Transverse colon (tissue), 4 donors: ENCODE data around the gene PPP1R9B.

Experiments used
- EP300 ChIP-seq: sonication (generic); formaldehyde crosslinking; IDR thresholded peaks from one replicate; pipeline ENCODE4 v1.6.1; 2017; ENCODE audit warnings: antibody characterized with exemption, low read depth
- POLR2A ChIP-seq: fragments of 450-650 bp; IDR thresholded peaks from one replicate; pipeline ENCODE4 v1.6.1; 2016; ENCODE audit warnings: antibody characterized with exemption, mild to moderate bottlenecking, moderate library complexity
- POLR2AphosphoS5 ChIP-seq, 3 donors: sonication (generic); formaldehyde crosslinking; IDR thresholded peaks; one replicate each; pipeline ENCODE4 v1.6.1; 2016; ENCODE audit warnings: antibody characterized with exemption in 3 of 3
- TF ChIP-seq, protein P1 (sequence below), 5 experiments: fragments of 200-600 bp in 3 of 5; fragments of 450-650 bp in 2 of 5; sonication (generic) in 3 of 5; IDR thresholded peaks; 1 replicate in 2 of 5; 2 replicates in 3 of 5; pipeline ENCODE4 v1.5.1; 2016 to 2017; ENCODE audit warnings: antibody characterized with exemption in 5 of 5, inconsistent platforms in 3 of 5, mild to moderate bottlenecking in 2 of 5, moderate library complexity in 1 of 5

- TF ChIP-seq POLR2A, result no peak
- no peak for TF ChIP-seq POLR2AphosphoS5 (IDR thresholded peaks at IDR 0.05)
- TF ChIP-seq, protein P1, sequence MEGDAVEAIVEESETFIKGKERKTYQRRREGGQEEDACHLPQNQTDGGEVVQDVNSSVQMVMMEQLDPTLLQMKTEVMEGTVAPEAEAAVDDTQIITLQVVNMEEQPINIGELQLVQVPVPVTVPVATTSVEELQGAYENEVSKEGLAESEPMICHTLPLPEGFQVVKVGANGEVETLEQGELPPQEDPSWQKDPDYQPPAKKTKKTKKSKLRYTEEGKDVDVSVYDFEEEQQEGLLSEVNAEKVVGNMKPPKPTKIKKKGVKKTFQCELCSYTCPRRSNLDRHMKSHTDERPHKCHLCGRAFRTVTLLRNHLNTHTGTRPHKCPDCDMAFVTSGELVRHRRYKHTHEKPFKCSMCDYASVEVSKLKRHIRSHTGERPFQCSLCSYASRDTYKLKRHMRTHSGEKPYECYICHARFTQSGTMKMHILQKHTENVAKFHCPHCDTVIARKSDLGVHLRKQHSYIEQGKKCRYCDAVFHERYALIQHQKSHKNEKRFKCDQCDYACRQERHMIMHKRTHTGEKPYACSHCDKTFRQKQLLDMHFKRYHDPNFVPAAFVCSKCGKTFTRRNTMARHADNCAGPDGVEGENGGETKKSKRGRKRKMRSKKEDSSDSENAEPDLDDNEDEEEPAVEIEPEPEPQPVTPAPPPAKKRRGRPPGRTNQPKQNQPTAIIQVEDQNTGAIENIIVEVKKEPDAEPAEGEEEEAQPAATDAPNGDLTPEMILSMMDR (IDR thresholded peaks at IDR 0.05), result no peak
- TF ChIP-seq EP300, result no peak
These were observed 41.7 kb upstream of the PPP1R9B start for GRCh38 chr17:50192144-50192617.
